ENCODE measurements around the gene HTT. TPM values are rescaled to one million over a fixed set of nuclear protein-coding genes. Genes with fewer than 3 reads are reported as not detected.

The HTT gene
- total RNA-seq, 1 experiment from 2014 or later = 37.4 TPM

DNA sequence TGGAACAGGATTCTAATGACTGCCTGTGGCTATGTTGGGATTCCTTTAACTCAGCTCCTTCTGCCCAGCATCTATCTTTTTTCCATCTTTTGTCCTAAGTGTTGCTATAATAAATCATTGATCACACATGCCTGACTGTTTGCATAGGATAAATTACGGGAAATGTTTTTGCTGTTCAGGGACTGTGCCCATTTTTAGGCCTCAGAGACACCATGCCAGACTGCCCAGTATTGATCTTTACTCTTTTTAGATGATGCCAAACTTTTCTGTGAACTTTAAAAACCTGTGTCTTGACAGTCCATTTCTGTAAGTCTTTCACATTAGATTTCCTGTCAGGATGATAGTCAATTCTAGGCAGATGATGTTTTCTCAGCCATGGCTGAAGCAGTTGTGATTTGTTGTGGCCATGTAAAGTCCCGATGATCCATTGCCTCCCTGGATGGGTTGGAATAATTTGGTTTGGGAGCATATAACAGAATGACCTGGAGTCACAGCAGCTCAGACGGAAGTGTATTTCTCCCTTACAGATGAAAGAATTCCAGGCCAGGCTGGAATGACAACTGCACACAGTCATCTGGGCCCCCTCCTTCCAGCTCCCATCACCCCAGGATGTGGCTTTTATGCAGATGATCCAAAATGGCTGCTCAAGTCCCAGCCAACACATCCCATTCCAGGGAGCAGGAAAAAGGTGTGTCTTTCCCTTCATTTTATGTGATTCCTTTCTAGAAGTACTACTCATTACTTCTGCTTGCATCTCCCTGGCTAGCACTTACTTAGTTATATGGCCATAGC is 3.6 kb upstream of the HTT start:
- ChIA-PET RAD21 (ENCODE audit: low non-redundant PET in 1 of 2, low total read pairs in 2 of 2, uncharacterized antibody in 2 of 2, unreplicated experiment in 2 of 2) (no interaction called here), CTCF (no interaction called here), POLR2A (no interaction called here)
- no TSS peak for BruUV-seq (replicated peaks)
- DNase-seq (ENCODE audit: low read depth, low spot score) = no peak
- intact Hi-C loops (cut with micrococcal nuclease) = no loop called here
- no peak overlapping the region for H3K4me3 ChIP-seq (replicated peaks in 1 of 2; ENCODE audit: low read depth in 1 of 2, low read length in 2 of 2)
- no peak for ATAC-seq
- peaks cover 9 to 14% of the 10 kb centered on the region in 2 experiments for H3K4me1 ChIP-seq (ENCODE audit: control insufficient read depth in 1 of 2, insufficient read depth in 2 of 2, low read length in 2 of 2)
- no peak overlapping the region for H2AFZ ChIP-seq (ENCODE audit: low read depth, low read length, poor library complexity, severe bottlenecking)
- H3K9me3 ChIP-seq (ENCODE audit: control insufficient read depth in 1 of 2, insufficient read depth in 1 of 2, low read depth in 1 of 2, low read length in 2 of 2) = no peaks in the 10 kb centered on the region
- H3K79me2 ChIP-seq (ENCODE audit: insufficient read depth, low read length) = peaks cover 10% of the 10 kb centered on the region
- H3K36me3 ChIP-seq (ENCODE audit: control insufficient read depth in 1 of 2, insufficient read depth in 2 of 2, low read length in 2 of 2) = no peaks in the 10 kb centered on the region
- H3K9ac ChIP-seq (ENCODE audit: low read length) = no peak overlapping the region
- no peaks in the 10 kb centered on the region for H3K27me3 ChIP-seq (ENCODE audit: insufficient read depth, low read length)
- no peak overlapping the region for H3K4me2 ChIP-seq (ENCODE audit: low read length)
- 0 out of 2 replicates have a peak, but pooled peaks cover 1% of the 10 kb centered on the region for H4K20me1 ChIP-seq (ENCODE audit: insufficient read depth)
- H3K9me2 ChIP-seq (ENCODE audit: insufficient read depth) = no peaks in the 10 kb centered on the region
- H3K27ac ChIP-seq (ENCODE audit: low read depth, low read length) = no peak overlapping the region
- no peak for TF ChIP-seq CBX3 (IDR thresholded peaks at IDR 0.05; ENCODE audit: low read depth)

DNA sequence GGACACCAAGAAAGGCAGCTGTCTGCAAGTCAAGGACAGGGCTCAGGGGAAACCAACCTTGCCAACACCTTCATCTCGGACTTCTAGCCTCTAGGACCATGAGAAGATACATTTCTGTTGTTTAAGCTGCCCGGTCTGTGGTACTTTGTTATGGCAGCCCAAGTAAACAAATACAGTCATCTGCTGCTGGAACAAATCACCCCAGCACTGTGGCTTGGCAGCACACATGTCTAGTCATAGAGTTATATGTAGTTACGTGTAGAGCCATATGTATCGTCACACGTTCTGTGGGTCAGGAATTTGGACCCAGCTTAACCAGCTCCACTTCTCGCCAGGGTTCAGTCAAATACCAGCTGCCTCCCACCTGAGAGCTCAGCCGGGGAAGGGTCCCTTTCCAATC is 2.7 kb upstream of the HTT start:
- Histone ChIP-seq H3K9me2 (ENCODE audit: insufficient read depth) (no peaks in the 10 kb centered on the region), H2AFZ (ENCODE audit: low read depth, low read length, poor library complexity, severe bottlenecking) (no peak overlapping the region), H3K79me2 (ENCODE audit: insufficient read depth, low read length) (peaks cover 19% of the 10 kb centered on the region), H4K20me1 (ENCODE audit: insufficient read depth) (0 out of 2 replicates have a peak, but pooled peaks cover 5% of the 10 kb centered on the region), H3K36me3 (ENCODE audit: control insufficient read depth in 1 of 2, insufficient read depth in 2 of 2, low read length in 2 of 2) (no peaks in the 10 kb centered on the region), H3K4me2 (ENCODE audit: low read length) (no peak overlapping the region), H3K27me3 (ENCODE audit: insufficient read depth, low read length) (no peaks in the 10 kb centered on the region), H3K4me3 (replicated peaks in 1 of 2; ENCODE audit: low read depth in 1 of 2, low read length in 2 of 2) (no peak overlapping the region), H3K9ac (ENCODE audit: low read length) (no peak overlapping the region), H3K27ac (ENCODE audit: low read depth, low read length) (no peak overlapping the region), H3K4me1 (ENCODE audit: control insufficient read depth in 1 of 2, insufficient read depth in 2 of 2, low read length in 2 of 2) (peaks cover 12 to 18% of the 10 kb centered on the region in 2 experiments), H3K9me3 (ENCODE audit: control insufficient read depth in 1 of 2, insufficient read depth in 1 of 2, low read depth in 1 of 2, low read length in 2 of 2) (no peaks in the 10 kb centered on the region)
- intact Hi-C loops (cut with micrococcal nuclease) = no loop called here
- no peak for DNase-seq (ENCODE audit: low read depth, low spot score)
- CTCF ChIA-PET = no interaction called here
- POLR2A ChIA-PET = no interaction called here
- TF ChIP-seq, protein P1, sequence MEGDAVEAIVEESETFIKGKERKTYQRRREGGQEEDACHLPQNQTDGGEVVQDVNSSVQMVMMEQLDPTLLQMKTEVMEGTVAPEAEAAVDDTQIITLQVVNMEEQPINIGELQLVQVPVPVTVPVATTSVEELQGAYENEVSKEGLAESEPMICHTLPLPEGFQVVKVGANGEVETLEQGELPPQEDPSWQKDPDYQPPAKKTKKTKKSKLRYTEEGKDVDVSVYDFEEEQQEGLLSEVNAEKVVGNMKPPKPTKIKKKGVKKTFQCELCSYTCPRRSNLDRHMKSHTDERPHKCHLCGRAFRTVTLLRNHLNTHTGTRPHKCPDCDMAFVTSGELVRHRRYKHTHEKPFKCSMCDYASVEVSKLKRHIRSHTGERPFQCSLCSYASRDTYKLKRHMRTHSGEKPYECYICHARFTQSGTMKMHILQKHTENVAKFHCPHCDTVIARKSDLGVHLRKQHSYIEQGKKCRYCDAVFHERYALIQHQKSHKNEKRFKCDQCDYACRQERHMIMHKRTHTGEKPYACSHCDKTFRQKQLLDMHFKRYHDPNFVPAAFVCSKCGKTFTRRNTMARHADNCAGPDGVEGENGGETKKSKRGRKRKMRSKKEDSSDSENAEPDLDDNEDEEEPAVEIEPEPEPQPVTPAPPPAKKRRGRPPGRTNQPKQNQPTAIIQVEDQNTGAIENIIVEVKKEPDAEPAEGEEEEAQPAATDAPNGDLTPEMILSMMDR (IDR thresholded peaks at IDR 0.05 in 2 of 3, conservative IDR thresholded peaks at IDR 0.05 in 1 of 3; ENCODE audit: borderline replicate concordance in 1 of 3, insufficient read depth in 1 of 3, low read depth in 2 of 3, low read length in 2 of 3) = no peak
- no peak for TF ChIP-seq EZH2phosphoT487 (IDR thresholded peaks at IDR 0.05; ENCODE audit: borderline replicate concordance)
- no peak for TF ChIP-seq POLR2A (IDR thresholded peaks at IDR 0.05; ENCODE audit: borderline replicate concordance, extremely low read depth, insufficient read depth, insufficient read length)
- TF ChIP-seq CEBPB (IDR thresholded peaks at IDR 0.05; ENCODE audit: low read depth) = no peak
- RAD21 ChIA-PET (ENCODE audit: low non-redundant PET in 1 of 2, low total read pairs in 2 of 2, uncharacterized antibody in 2 of 2, unreplicated experiment in 2 of 2) = no interaction called here
- no TSS peak for BruUV-seq (replicated peaks)
- ATAC-seq = no peak
